Raji (cell line): ENCODE results near the gene PSMG4.

Source experiments
- POLR2A ChIP-seq: IDR thresholded peaks from 2 replicates; pipeline ENCODE4 v1.6.1; 2011; ENCODE audit warnings: low read depth, low read length, control low read depth; ENCODE audit not compliant: insufficient read depth

Gene PSMG4

DNA sequence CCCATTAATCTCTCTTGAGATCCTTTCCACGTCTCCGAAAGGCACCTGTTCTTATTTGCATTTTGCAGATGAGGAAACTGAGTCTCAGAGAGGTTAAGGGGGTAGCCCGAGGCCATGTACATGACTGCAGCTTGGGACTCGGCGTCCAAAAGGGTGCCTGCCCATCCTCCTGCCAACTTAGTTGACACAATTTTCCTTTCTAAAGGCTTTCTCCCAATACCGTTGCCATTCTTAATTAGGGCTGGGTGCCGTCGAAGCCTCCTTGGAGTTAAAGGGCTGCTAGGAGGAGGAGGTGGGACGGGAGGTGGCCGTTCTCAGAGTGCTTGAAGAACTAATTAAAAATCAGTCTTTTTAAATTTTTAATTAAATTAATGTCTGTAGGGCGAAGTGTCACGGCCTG, 546 bp upstream of the PSMG4 start:
- TF ChIP-seq POLR2A = no peak

DNA sequence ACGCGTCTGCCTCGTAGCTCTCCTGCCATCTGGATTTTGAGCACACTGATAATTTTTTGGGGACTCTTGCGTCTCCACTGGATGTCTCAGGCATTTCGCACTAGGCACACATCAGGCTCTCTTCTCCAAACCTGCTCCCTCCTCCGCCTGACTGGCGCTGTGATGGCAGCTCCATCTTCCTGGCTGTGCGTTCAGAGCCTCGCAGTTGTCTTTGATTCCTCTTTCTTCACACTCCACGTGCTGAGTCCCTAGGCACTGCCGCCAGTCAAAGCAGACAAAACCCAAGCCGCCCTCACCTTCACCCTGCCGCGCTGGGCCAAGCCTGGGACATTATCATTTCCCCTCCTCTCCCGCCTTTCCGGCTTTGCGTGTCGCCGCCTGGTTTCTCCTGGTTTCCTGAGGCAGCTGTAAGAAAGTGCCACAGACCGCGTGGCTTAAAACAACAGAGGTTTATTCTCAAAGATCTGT, 778 bp downstream of the PSMG4 start:
- TF ChIP-seq POLR2A = peak; percentile 41

DNA sequence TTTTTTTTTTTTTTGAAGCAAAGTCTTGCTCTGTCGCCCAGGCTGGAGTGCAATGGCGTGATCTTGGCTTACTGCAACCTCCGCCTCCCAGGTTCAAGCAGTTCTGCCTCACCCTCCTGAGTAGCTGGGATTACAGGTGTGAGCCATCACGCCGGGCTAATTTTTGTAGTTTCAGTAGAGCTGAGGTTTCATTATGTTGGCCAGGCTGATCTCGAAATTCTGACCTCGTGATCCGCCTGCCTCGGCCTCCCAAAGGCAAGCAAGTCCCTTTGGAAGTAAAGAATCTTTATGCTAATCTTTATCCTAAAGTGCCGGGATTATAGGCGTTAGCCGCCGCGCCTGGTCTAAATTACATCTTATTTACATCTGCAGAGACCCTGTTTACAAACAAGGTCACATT, 1.5 kb downstream of the PSMG4 start:
- TF ChIP-seq POLR2A = no peak

DNA sequence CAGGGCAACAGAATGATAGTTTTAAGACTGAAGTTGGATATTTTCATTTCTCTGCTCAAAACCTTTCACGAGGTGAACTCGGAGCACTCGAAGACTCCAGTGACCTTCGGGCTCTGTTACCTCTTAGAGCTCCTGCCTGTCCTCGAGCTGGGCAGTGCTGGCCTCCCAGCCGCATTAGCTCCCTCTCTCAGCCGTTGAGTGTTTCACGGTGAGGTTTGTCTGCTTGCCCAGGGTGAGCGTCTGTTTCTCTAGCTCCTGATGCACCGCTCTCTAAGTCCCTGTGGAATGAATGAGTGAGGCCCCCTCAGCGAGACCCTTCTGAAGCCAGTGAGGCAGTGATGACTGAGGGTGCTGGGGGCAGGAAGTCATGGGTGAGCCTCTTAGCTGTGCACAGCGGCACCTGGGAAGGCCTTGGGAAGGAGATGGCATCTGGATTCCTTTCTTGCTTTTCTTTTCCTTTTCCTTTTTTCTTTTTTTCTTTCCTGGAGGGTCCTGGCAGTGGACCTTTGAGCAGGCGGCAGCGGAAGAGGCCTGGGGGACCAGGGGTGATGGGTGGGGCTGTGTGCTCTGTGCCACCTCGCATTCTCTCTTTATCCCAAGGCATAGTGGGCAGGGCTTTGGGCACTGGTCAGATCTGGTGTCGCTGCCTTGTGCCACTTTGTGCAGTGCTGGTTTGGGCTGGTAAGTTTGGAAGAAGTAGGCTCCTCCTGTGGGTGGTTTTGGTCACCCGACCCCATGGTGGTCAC, 2.2 kb downstream of the PSMG4 start:
- no peak for TF ChIP-seq POLR2A

DNA sequence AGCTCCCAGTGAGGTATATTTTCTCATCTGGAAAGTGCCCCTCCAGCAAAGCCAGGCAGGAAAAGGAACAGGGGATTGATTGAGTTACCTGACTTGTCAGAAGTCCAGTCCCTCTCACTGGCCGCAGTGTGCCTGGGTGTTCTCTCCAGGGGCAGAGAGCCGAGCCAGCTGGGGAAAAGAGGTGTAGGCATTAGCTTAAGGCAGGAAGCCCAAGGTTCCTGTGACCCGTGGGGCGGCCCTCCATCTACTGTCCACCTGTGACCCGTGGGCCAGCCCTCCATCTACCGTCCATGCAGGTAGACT, 2.7 kb downstream of the PSMG4 start:
- no peak for TF ChIP-seq POLR2A

DNA sequence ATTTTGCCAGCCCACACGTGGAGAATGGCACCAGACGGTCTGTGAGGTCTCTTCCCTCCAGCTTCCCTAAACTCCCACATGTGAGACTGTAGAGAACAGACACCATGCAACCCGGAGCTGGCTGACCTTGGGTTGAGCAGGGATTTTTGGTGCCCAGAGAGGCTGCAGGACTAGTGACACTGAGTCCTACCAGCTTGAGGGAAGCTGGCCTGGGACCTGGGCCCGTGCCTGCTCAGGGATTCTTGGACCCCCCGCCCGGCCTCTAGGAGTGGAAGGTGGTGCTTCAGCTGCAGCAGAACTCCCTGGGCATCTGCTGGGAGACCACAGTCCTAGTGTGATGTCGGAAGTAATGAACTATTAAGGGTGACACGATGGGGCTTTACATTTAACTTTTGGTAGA, 3.2 kb downstream of the PSMG4 start:
- TF ChIP-seq POLR2A = no peak

DNA sequence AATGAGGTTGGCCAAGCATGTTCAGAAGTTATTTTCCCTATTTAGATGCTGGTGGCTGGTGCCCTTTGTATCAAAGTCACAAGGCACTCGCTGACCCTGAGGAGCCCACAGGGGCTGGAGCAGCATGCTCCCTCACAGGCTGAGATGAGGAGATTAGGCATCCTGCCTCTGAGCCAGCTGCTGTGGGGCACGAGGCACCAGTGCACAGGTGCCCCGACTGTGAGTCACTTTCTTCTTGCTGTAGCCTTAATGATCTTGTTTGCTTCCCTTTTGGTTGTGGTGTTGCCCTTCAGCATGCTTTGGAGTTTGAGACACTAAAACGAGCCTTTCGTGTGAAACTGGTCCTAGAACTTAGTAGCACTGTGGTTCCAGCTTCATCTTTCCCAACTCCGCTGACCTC, 4.3 kb downstream of the PSMG4 start:
- no peak for TF ChIP-seq POLR2A

DNA sequence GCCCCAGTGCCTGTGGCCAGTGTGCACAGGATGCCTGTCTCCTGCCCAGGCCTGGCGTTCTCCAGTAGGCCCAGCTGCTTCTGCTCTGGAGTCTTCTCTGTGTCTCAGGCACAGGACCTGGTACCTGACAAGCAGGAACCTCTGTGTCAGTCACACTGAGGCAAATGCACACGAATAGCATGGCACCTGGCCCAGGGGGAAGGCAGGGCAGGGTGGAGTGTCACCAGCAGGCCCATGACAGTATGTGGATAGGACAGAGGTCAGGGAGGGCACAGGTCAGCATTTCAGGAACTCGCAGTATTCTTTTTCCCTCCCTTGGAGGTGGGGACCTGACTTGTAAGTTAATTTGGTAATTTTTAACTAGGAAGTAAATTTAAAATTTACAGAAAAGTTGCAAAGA, 5.6 kb downstream of the PSMG4 start:
- TF ChIP-seq POLR2A = no peak

DNA sequence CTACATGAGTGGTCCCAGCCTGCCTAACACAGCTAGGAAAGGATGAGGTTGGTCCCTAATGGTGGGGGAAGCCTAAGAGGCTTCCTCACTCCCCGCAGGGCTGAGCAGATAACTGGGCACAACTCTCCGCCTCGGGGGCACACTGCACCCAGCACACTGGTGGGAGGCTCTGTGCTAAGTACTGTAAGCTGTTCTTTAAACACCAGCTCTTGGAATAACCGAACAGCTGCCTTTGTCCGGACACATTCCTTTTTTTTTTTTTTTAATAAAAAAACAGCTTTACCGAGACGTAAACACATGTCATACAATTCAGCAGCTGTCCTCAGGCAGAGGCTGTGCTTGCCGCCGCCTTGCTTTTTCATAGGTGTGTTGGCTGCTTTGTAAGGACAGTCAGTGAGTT, 6.9 kb downstream of the PSMG4 start:
- TF ChIP-seq POLR2A = no peak

DNA sequence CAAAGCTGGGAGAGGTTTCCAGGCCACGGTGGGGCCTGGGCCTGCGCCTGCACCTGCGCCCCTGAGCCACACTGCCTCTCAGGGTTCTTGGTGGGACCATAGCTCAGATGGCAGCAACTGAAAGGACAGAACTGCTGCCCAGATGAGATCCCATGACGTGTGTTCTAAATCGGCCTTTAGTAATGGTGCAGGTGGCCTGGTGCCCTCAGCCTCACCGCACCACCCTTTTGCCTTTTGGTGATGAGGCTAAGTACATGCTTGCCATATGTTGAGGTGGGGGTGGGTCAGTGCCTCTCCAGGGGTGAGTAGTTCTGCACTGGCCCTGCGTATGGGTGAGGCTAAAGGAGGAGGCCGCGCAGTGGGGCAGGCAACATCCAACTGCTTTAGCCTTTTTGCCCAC, 7.4 kb downstream of the PSMG4 start:
- TF ChIP-seq POLR2A = no peak

DNA sequence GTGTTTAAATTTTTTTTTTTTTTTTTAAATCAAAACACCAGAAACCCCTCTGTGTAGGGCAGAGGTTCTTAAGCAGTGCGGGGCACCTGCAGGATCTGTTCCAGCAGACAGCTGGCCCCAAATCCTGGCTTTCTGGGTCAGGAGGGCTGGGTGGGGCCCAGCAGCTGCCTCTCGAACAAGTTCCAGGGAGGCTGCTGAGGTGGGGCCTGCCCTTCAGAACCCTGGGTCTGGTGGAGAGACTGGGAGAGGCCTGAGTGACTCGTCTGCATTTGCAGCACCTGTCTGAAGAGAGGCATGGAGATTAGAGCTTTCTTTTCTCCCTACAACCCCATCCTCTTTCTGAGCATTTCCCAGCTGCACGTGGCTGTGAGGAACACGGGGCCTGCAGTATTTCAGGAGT, 8.4 kb downstream of the PSMG4 start:
- TF ChIP-seq POLR2A = no peak

DNA sequence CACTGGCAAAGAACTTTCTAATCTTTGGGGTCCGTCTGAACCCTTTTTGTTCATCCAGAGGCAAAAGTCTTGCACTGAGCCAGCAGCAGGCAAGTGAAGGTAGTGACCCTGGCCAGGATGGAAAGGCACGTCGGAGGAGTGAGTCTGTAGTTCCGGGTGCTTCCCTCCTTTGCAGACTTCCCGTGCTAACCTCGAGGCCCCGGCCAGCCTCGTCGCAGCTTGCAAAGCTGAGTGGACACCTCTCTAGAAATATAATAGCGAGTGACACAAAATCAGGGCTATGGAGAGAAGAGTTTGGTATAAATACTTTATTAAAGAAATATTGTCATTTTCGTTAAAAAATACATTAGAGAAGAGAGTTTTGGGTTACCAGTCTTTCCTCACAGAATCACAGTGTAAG, 9.9 kb downstream of the PSMG4 start:
- TF ChIP-seq POLR2A = no peak

DNA sequence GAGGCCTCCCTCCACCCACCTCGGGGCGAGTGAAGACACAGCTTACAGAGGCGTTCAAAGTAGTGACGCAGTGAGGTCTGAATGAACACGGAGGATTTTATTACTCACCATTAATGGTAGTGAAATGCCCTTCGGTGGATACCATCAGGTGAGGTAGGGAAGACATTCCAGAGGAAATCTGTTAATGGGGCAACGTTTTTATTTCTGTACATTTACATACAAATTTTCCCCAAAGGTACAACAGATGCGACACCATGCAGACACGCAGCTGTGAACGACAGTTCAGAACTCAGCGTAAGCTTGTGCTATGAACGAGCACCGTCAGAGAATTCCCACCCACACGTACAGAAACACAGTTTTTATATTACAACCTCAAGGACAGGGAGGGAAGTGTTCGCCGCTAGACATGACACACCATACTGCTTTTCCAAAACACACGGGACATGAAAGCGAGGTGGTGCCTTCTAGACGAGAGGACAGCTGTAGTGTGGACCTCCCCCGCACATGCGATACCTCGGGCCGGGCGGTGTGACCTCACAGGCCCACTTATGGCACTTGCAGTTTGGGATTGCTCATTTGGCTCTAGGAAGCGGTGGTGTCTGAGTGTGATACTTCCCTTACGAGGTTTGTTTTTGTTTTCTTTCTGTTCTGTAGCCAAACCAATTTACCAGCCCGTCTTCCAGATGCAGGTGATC, 10.7 kb downstream of the PSMG4 start:
- TF ChIP-seq POLR2A = no peak

DNA sequence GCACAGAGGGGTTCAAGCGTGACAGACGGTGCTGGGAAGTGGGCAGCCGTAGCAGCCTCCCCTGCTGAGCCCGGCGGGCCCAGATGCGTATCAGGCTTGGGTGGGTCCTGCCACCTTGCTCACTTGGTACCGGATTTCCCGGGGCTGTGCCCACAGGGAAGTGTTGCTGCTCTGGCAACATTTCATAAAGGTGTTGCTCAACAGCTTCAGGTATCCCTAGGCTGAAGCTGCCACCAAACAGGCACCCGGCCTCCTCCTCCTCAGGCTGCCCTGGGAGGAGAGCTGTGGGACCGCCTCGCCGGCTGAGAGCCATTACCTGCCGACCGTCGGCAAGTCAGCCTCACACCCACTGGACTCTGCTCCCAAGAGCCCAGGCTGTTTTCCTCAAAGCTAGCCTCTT, 11.5 kb downstream of the PSMG4 start:
- TF ChIP-seq POLR2A = no peak

DNA sequence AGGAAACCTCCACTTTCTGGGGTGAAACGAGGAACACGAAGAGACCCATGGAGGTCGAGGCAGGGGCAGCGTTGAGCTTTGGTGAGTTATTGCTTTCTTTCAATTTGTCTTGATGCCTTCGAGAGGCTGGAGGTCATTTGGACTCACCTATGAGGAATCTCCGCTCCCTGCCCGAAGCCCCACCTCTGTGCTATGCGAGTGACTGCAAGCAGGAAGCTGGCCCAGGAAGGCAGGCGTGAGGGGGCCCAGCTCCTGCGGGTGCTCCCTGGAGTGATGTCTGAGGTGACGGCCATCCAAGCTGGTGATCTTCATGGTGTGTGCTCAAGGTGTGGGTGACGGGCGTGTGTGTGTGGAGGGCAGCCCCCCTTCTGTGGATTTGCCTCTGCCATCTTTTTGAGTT, 13.0 kb downstream of the PSMG4 start:
- TF ChIP-seq POLR2A = no peak

DNA sequence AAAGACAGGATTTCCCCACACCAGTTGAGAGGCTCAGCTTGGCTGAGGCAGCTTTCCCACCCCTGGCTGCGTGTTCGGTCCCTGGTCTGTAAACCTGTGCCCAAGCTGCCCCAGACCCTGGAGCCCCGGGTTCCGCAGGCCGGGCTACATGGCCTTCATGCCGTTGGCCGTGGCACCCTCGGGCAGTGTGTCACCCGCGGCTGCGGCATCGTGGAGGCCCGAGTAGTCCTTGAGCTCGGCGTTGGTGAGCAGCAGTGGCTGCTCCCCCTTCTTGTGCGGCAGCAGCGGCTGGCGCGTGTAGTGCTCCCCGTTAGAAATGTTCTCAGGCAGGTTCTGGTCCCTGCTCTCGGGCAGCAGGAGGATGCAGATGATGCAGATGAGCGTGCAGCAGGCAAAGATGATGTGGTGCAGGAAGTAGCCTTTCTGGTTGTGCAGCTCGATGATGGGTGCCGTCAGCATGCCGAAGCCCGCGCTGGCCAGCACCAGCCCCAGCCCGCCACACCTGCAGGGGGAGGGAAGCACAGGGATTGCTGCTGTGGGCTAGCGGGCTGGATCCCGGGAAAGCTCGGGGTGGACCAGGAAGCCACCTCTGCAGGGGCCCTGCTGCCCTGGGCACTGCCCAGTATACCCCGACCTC, 14.3 kb downstream of the PSMG4 start:
- no peak for TF ChIP-seq POLR2A

DNA sequence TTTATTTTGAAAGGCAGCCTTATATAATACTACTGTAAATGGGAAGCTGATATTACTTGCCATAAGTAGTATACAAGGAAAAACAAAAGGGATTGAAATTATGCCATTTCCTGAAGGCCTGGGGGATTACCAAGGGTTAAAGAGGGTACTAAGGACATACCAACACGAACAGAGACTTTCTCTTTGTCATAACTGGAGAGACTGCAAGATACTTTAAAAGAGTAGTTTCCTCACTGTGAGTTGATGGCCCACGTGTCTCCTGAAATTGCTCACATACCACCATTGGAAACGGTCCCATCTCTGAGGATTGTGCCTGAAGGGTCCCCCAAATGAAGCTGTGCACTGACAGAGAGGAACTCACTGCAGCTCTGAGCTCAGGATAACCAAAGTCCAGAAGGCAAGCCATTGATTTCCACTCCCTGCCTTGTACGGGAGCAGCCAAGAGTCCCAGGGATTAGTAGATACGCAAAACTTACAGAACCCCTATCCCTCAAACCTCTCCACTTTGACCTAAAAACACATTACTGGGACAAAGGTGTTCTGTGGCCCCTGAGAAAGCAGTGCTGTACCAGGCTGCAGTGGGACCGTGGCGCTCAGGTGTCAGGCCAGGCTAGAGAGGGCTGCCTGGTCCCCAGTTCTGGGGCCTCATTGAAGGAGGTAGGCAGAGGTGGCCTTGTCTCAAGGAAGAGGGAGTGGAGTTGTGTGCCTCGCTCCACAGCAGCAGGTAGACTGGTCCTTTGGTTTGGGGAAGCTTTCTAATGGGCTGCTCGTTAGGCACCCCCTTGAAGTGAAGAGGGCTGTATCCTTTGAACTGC, 15.2 kb downstream of the PSMG4 start:
- no peak for TF ChIP-seq POLR2A
